AG04450 (cell line): Measurements from ENCODE around the gene TNFRSF12A. TPM values are rescaled to one million over a fixed set of nuclear protein-coding genes. Genes with fewer than 3 reads are reported as not detected.

Experiments used
- CTCF ChIA-PET: fragments of 300-600, 350-600 bp; formaldehyde crosslinking; extraction: SDS; loops from one replicate; lab custom pipeline; 2022; ENCODE audit warnings: antibody characterized with exemption, inconsistent platforms; lab: Charles Lee
- POLR2A ChIA-PET: fragments of 350-600 bp; formaldehyde crosslinking; extraction: SDS; loops from one replicate; lab custom pipeline; 2021; ENCODE audit warnings: antibody characterized with exemption, inconsistent platforms; lab: Yijun Ruan, JAX
- DNase-seq: peaks from one replicate; pipeline ENCODE4 v3.0.0-alpha.2; 2011; ENCODE audit warnings: low read depth, low spot score
- H3K27ac ChIP-seq: one replicate; pipeline ENCODE4 v1.5.1; 2012; ENCODE audit warnings: low read depth, low read length, control low read depth
- H3K27me3 ChIP-seq: one replicate; pipeline ENCODE4 v1.6.0; 2012; ENCODE audit warnings: low read length; ENCODE audit not compliant: control insufficient read depth, insufficient read depth
- H3K4me3 ChIP-seq: 2 replicates; pipeline ENCODE4 v1.5.1; 2011; ENCODE audit warnings: mild to moderate bottlenecking, low read depth, low read length, control low read depth
- H3K9me3 ChIP-seq: 2 replicates; pipeline ENCODE4 v1.5.1; 2012; ENCODE audit warnings: low read length; ENCODE audit not compliant: control insufficient read depth, insufficient read depth
- CTCF ChIP-seq: IDR thresholded peaks from 2 replicates; pipeline ENCODE4 v1.5.1; 2011; ENCODE audit warnings: low read depth, low read length, control low read depth, inconsistent platforms
- polyA plus RNA-seq: library from polyadenylated mRNA; depleted of rRNA; stranded (reverse); fragments of >200 nt; gene quantifications from 2 replicates; pipeline ENCODE4 v1.2.3, GENCODE V29; 2011

The TNFRSF12A gene
- polyA plus RNA-seq, 1 experiment, result 67.3 TPM

GRCh38 chr16:3035289-3035971, 15.3 kb downstream of the TNFRSF12A start:
- H3K4me3 ChIP-seq, result no peak overlapping the region
- no peaks in the 10 kb centered on the region for H3K9me3 ChIP-seq
- peaks cover 77% of the 10 kb centered on the region for H3K27me3 ChIP-seq
- ChIA-PET CTCF (interaction anchor here (1.0 to 1.1 kb wide), 2 partner anchors 9 to 11 kb away, joined by 3 to 8 read pairs; no protein-coding TSS in a partner anchor), POLR2A (no interaction called here)
- no peak for TF ChIP-seq CTCF
- no peak overlapping the region for H3K27ac ChIP-seq
- no peak for DNase-seq

- POLR2A ChIA-PET, result no interaction called here
- no peak overlapping the region for H3K4me3 ChIP-seq
- no peaks in the 10 kb centered on the region for H3K9me3 ChIP-seq
- no peak for DNase-seq
- peaks cover 73% of the 10 kb centered on the region for H3K27me3 ChIP-seq
- CTCF ChIA-PET, result interaction anchor here (0.8 kb wide), 1 partner anchor 98 kb away, joined by 3 read pairs; no protein-coding TSS in a partner anchor
- no peak overlapping the region for H3K27ac ChIP-seq
- no peak for TF ChIP-seq CTCF
These were observed 16.0 kb downstream of the TNFRSF12A start for GRCh38 chr16:3035972-3036725.

GRCh38 chr16:3036726-3037315, 16.7 kb downstream of the TNFRSF12A start, which contains the start of gene BICDL2:
BICDL2 (minus strand) TSS chr16:3036944; CDS start chr16:3035496, 1,448 bp downstream.
- peaks cover 73% of the 10 kb centered on the region for H3K27me3 ChIP-seq
- no peak for DNase-seq
- ChIA-PET CTCF (interaction anchor here (0.8 kb wide), 1 partner anchor 98 kb away, joined by 3 read pairs; no protein-coding TSS in a partner anchor), POLR2A (no interaction called here)
- no peak within 1 kb of the TSS for H3K4me3 ChIP-seq
- TF ChIP-seq CTCF, result no peak
- no peak within 1 kb of the TSS for H3K27ac ChIP-seq
- no peaks in the 10 kb centered on the region for H3K9me3 ChIP-seq

- TF ChIP-seq CTCF, result no peak
- H3K27me3 ChIP-seq, result peaks cover 62% of the 10 kb centered on the region
- H3K27ac ChIP-seq, result no peak overlapping the region
- no peak for DNase-seq
- CTCF ChIA-PET, result interaction anchor here (1.1 kb wide), 1 partner anchor 10 kb away, joined by 3 read pairs; no protein-coding TSS in a partner anchor
- POLR2A ChIA-PET, result no interaction called here
- H3K9me3 ChIP-seq, result no peaks in the 10 kb centered on the region
- H3K4me3 ChIP-seq, result no peak overlapping the region
These were observed 18.1 kb downstream of the TNFRSF12A start for GRCh38 chr16:3038256-3038655.
